ENCODE results near the gene FFAR3. TPM values are rescaled to one million over a fixed set of nuclear protein-coding genes. Genes with fewer than 3 reads are reported as not detected.
A peak's percentile ranks its signal among the peaks of the same experiment; 100 is the strongest.

The FFAR3 gene
- total and polyA plus RNA-seq, 9 donors = 0.12 to 0.43 (median 0.18) TPM; not detected in 4

- no peaks in the 10 kb centered on the region for H3K9me3 ChIP-seq
- no peaks in the 10 kb centered on the region for H3K27me3 ChIP-seq
- 40 to 57% (median 50%) methylated on average over 18 of the region's 18 CpGs for WGBS, 3 donors
- no peak overlapping the region for H3K4me3 ChIP-seq
- peak; percentile 86 to 88 (median 86) for DNase-seq
- H3K27ac ChIP-seq = peak overlapping the region in 1 of 2 donors; percentile 72
- intact Hi-C loops (cut with DNase I) = loop anchor here in 3 of 4 donors (5.0 to 10.0 kb wide), 3 partner anchors 74 to 146 kb away; partner anchors contain the start of gene KRTDAP (in 1 of the 3)
- H3K4me1 ChIP-seq (ENCODE audit: insufficient read depth) = peaks cover 3% of the 10 kb centered on the region
- H3K36me3 ChIP-seq = no peaks in the 10 kb centered on the region
- TF ChIP-seq, protein P1, sequence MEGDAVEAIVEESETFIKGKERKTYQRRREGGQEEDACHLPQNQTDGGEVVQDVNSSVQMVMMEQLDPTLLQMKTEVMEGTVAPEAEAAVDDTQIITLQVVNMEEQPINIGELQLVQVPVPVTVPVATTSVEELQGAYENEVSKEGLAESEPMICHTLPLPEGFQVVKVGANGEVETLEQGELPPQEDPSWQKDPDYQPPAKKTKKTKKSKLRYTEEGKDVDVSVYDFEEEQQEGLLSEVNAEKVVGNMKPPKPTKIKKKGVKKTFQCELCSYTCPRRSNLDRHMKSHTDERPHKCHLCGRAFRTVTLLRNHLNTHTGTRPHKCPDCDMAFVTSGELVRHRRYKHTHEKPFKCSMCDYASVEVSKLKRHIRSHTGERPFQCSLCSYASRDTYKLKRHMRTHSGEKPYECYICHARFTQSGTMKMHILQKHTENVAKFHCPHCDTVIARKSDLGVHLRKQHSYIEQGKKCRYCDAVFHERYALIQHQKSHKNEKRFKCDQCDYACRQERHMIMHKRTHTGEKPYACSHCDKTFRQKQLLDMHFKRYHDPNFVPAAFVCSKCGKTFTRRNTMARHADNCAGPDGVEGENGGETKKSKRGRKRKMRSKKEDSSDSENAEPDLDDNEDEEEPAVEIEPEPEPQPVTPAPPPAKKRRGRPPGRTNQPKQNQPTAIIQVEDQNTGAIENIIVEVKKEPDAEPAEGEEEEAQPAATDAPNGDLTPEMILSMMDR (IDR thresholded peaks at IDR 0.05) = no peak
- no peak for TF ChIP-seq POLR2A (IDR thresholded peaks at IDR 0.05)
- no peak for TF ChIP-seq EP300 (IDR thresholded peaks at IDR 0.05)
These were observed 9.2 kb upstream of the FFAR3 start for GRCh38 chr19:35348911-35349611.

DNA sequence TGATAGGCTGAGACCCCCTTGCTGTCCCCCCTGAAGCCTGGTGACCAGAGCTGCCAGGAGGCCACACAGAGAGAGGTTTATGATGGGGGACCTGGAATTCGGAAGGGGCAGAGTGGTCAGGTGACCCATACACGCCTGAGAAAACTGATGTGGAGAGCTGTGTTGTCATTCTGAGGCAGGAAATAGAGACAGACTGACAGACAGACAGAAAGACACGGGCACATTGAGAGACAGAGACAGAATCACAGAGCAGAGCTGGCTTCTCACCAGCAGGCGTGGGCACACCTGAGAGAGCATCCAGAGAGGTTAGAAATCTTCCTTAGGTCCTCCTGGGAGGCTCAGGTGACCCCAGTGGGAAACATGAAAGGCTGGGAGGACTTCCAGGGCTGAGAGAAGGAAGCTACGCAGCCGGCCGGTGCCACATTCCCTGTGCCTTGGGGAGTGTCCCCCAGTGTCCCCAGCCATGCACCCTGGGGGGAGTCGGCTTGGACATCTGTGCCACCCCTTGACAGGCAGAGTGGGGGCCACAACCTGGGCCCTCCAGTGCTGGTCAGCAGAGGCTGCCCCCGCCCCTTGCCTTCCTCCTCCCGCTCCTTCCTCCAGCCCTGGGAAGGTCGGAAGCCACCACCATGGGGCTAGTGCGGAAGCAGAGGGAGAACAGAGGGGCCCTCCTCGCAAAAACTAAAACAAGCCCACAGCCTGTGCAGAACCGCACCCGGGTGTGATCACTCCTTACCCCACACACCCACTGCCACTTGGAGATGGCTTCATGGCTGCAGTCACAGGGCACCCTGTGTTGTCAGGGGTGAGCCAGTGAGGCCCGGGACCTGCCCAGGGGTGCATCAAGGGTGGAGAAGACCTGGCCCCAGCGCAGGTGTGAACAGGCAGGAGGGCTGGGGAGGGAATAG is 8.4 kb upstream of the FFAR3 start:
- H3K36me3 ChIP-seq = no peaks in the 10 kb centered on the region
- peak in 4 of 5 donors; percentile 19 to 41 (median 29) for DNase-seq
- whole genome bisulfite sequencing, 3 donors = 40 to 57% (median 54%) methylated on average over 14 to 17 of the region's 17 CpGs
- no peaks in the 10 kb centered on the region for H3K9me3 ChIP-seq
- intact Hi-C loops (cut with DNase I) = loop anchor here (5.0 to 10.0 kb wide), 4 partner anchors 75 to 147 kb away; partner anchors contain the start of gene KRTDAP (in 2 of the 4)
- no peak overlapping the region for H3K4me3 ChIP-seq
- TF ChIP-seq POLR2A (IDR thresholded peaks at IDR 0.05) (no peak), EP300 (IDR thresholded peaks at IDR 0.05) (no peak)
- TF ChIP-seq, protein P1 (IDR thresholded peaks at IDR 0.05) = no peak
- no peaks in the 10 kb centered on the region for H3K27me3 ChIP-seq
- H3K4me1 ChIP-seq (ENCODE audit: insufficient read depth) = peaks cover 3% of the 10 kb centered on the region
- H3K27ac ChIP-seq = peak overlapping the region in 1 of 2 donors; percentile 72

GRCh38 chr19:35350591-35350990 is 7.7 kb upstream of the FFAR3 start:
- Histone ChIP-seq H3K9me3 (no peaks in the 10 kb centered on the region), H3K4me1 (ENCODE audit: insufficient read depth) (peaks cover 3% of the 10 kb centered on the region), H3K27me3 (no peaks in the 10 kb centered on the region), H3K4me3 (no peak overlapping the region), H3K27ac (peak overlapping the region in 1 of 2 donors; percentile 72), H3K36me3 (no peaks in the 10 kb centered on the region)
- TF ChIP-seq POLR2A (IDR thresholded peaks at IDR 0.05) = no peak
- DNase-seq = peak; percentile 11 to 35 (median 23)
- 73 to 86% (median 78%) methylated on average over 7 of the region's 7 CpGs for WGBS, 3 donors
- intact Hi-C loops (cut with DNase I) = loop anchor here in 3 of 4 donors (5.0 to 10.0 kb wide), 3 partner anchors 78 to 147 kb away; partner anchors contain the start of gene KRTDAP (in 1 of the 3)

DNA sequence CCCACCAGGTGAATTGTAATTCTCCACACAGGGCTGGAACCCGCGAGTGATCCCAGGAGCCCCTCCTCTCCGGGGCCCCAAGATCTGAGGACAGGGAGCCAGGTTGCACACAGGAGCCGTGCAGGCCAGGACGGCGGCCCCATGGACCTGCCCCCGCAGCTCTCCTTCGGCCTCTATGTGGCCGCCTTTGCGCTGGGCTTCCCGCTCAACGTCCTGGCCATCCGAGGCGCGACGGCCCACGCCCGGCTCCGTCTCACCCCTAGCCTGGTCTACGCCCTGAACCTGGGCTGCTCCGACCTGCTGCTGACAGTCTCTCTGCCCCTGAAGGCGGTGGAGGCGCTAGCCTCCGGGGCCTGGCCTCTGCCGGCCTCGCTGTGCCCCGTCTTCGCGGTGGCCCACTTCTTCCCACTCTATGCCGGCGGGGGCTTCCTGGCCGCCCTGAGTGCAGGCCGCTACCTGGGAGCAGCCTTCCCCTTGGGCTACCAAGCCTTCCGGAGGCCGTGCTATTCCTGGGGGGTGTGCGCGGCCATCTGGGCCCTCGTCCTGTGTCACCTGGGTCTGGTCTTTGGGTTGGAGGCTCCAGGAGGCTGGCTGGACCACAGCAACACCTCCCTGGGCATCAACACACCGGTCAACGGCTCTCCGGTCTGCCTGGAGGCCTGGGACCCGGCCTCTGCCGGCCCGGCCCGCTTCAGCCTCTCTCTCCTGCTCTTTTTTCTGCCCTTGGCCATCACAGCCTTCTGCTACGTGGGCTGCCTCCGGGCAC is 6.7 kb upstream of the FFAR3 start:
- Histone ChIP-seq H3K27me3 (no peaks in the 10 kb centered on the region), H3K27ac (no peak overlapping the region), H3K9me3 (no peaks in the 10 kb centered on the region), H3K4me3 (no peak overlapping the region), H3K36me3 (no peaks in the 10 kb centered on the region), H3K4me1 (ENCODE audit: insufficient read depth) (peaks cover 3% of the 10 kb centered on the region)
- 88 to 92% (median 90%) methylated on average over 41 to 47 of the region's 47 CpGs for WGBS, 3 donors
- intact Hi-C loops (cut with DNase I) = loop anchor here in 3 of 4 donors (5.0 to 10.0 kb wide), 3 partner anchors 79 to 146 kb away; partner anchors contain the start of gene KRTDAP (in 1 of the 3)
- DNase-seq = peak; percentile 12 to 39 (median 21)
- TF ChIP-seq, protein P1 (IDR thresholded peaks at IDR 0.05) = no peak
- TF ChIP-seq EP300 (IDR thresholded peaks at IDR 0.05) (no peak), POLR2A (IDR thresholded peaks at IDR 0.05) (no peak)
